ENCODE measurements around the gene ATR. TPM values are rescaled to one million over a fixed set of nuclear protein-coding genes. Genes with fewer than 3 reads are reported as not detected.
"Not testable (repeated sequence)": the region's sequence is repeated elsewhere in the genome, so short reads cannot be mapped to it uniquely, and the experiment has no call there.

The ATR gene
- polyA plus RNA-seq, 1 donor from 2014 or later = 26.1 TPM

GRCh38 chr3:142595141-142595540, 16.6 kb upstream of the ATR start:
- no peaks in the 10 kb centered on the region for H3K36me3 ChIP-seq (ENCODE audit: insufficient read depth, low read length)
- no peak overlapping the region for H3K4me3 ChIP-seq (ENCODE audit: low read length)
- no peak overlapping the region for H2AFZ ChIP-seq (ENCODE audit: low read depth, low read length)
- no peak overlapping the region for H3K9ac ChIP-seq (ENCODE audit: low read length)
- H3K27ac ChIP-seq (ENCODE audit: low read length) = no peak overlapping the region
- no peaks in the 10 kb centered on the region for H3K79me2 ChIP-seq (replicated peaks; ENCODE audit: insufficient read depth, low read length)
- no peaks in the 10 kb centered on the region for H3F3A ChIP-seq (ENCODE audit: insufficient read depth, low read length, poor library complexity, severe bottlenecking)
- TF ChIP-seq TAF1 (IDR thresholded peaks at IDR 0.05; ENCODE audit: low read depth) = no peak
- no peak for TF ChIP-seq MXI1 (conservative IDR thresholded peaks at IDR 0.05; ENCODE audit: poor library complexity, severe bottlenecking)
- TF ChIP-seq POLR2AphosphoS5 (IDR thresholded peaks at IDR 0.05) = no peak
- TF ChIP-seq EZH2 (IDR thresholded peaks at IDR 0.05; ENCODE audit: borderline replicate concordance, insufficient read depth, low read length, poor library complexity, severe bottlenecking) = no peak
- TF ChIP-seq, protein P1, sequence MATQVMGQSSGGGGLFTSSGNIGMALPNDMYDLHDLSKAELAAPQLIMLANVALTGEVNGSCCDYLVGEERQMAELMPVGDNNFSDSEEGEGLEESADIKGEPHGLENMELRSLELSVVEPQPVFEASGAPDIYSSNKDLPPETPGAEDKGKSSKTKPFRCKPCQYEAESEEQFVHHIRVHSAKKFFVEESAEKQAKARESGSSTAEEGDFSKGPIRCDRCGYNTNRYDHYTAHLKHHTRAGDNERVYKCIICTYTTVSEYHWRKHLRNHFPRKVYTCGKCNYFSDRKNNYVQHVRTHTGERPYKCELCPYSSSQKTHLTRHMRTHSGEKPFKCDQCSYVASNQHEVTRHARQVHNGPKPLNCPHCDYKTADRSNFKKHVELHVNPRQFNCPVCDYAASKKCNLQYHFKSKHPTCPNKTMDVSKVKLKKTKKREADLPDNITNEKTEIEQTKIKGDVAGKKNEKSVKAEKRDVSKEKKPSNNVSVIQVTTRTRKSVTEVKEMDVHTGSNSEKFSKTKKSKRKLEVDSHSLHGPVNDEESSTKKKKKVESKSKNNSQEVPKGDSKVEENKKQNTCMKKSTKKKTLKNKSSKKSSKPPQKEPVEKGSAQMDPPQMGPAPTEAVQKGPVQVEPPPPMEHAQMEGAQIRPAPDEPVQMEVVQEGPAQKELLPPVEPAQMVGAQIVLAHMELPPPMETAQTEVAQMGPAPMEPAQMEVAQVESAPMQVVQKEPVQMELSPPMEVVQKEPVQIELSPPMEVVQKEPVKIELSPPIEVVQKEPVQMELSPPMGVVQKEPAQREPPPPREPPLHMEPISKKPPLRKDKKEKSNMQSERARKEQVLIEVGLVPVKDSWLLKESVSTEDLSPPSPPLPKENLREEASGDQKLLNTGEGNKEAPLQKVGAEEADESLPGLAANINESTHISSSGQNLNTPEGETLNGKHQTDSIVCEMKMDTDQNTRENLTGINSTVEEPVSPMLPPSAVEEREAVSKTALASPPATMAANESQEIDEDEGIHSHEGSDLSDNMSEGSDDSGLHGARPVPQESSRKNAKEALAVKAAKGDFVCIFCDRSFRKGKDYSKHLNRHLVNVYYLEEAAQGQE (IDR thresholded peaks at IDR 0.05; ENCODE audit: borderline replicate concordance) = no peak
- TF ChIP-seq SMC3 (conservative IDR thresholded peaks at IDR 0.05; ENCODE audit: poor library complexity) = no peak
- no peak for TF ChIP-seq EP300 (conservative IDR thresholded peaks at IDR 0.05; ENCODE audit: poor library complexity, severe bottlenecking)
- no peak for TF ChIP-seq RAD21 (conservative IDR thresholded peaks at IDR 0.05)
- TF ChIP-seq, protein P2, sequence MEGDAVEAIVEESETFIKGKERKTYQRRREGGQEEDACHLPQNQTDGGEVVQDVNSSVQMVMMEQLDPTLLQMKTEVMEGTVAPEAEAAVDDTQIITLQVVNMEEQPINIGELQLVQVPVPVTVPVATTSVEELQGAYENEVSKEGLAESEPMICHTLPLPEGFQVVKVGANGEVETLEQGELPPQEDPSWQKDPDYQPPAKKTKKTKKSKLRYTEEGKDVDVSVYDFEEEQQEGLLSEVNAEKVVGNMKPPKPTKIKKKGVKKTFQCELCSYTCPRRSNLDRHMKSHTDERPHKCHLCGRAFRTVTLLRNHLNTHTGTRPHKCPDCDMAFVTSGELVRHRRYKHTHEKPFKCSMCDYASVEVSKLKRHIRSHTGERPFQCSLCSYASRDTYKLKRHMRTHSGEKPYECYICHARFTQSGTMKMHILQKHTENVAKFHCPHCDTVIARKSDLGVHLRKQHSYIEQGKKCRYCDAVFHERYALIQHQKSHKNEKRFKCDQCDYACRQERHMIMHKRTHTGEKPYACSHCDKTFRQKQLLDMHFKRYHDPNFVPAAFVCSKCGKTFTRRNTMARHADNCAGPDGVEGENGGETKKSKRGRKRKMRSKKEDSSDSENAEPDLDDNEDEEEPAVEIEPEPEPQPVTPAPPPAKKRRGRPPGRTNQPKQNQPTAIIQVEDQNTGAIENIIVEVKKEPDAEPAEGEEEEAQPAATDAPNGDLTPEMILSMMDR (IDR thresholded peaks at IDR 0.05; ENCODE audit: poor library complexity, severe bottlenecking) = no peak
- no peaks in the 10 kb centered on the region for H4K20me1 ChIP-seq (ENCODE audit: insufficient read depth)
- peaks cover 9% of the 10 kb centered on the region for H3K27me3 ChIP-seq (ENCODE audit: insufficient read depth, low read depth, low read length)
- no peaks in the 10 kb centered on the region for H3K9me3 ChIP-seq (ENCODE audit: low read length)
- H3K9me2 ChIP-seq (ENCODE audit: insufficient read depth, low read length) = no peaks in the 10 kb centered on the region
- no peak overlapping the region for H3K4me2 ChIP-seq (ENCODE audit: low read length)

- H3F3A ChIP-seq (ENCODE audit: insufficient read depth, low read length, poor library complexity, severe bottlenecking); H3K27ac ChIP-seq (ENCODE audit: low read length): not testable (repeated sequence)
Measured at GRCh38 chr3:142592268-142592667, 13.7 kb upstream of the ATR start.

GRCh38 chr3:142588703-142589102, 10.2 kb upstream of the ATR start:
- H4K20me1 ChIP-seq (ENCODE audit: insufficient read depth) = no peaks in the 10 kb centered on the region
- TF ChIP-seq RAD21 (conservative IDR thresholded peaks at IDR 0.05) = no peak
- no peak for TF ChIP-seq EZH2 (IDR thresholded peaks at IDR 0.05; ENCODE audit: borderline replicate concordance, insufficient read depth, low read length, poor library complexity, severe bottlenecking)
- TF ChIP-seq, protein P1 (IDR thresholded peaks at IDR 0.05; ENCODE audit: borderline replicate concordance) = no peak
- TF ChIP-seq TAF1 (IDR thresholded peaks at IDR 0.05; ENCODE audit: low read depth) = no peak
- TF ChIP-seq SMC3 (conservative IDR thresholded peaks at IDR 0.05; ENCODE audit: poor library complexity) = no peak
- TF ChIP-seq EP300 (conservative IDR thresholded peaks at IDR 0.05; ENCODE audit: poor library complexity, severe bottlenecking) = no peak
- TF ChIP-seq, protein P2 (IDR thresholded peaks at IDR 0.05; ENCODE audit: poor library complexity, severe bottlenecking) = no peak
- no peak for TF ChIP-seq POLR2AphosphoS5 (IDR thresholded peaks at IDR 0.05)
- no peak for TF ChIP-seq MXI1 (conservative IDR thresholded peaks at IDR 0.05; ENCODE audit: poor library complexity, severe bottlenecking)
- H3K9me2 ChIP-seq (ENCODE audit: insufficient read depth, low read length) = no peaks in the 10 kb centered on the region
- H3K27me3 ChIP-seq (ENCODE audit: insufficient read depth, low read depth, low read length) = no peaks in the 10 kb centered on the region
- H3K27ac ChIP-seq (ENCODE audit: low read length) = no peak overlapping the region
- no peak overlapping the region for H3K4me3 ChIP-seq (ENCODE audit: low read length)
- H3K4me2 ChIP-seq (ENCODE audit: low read length) = no peak overlapping the region
- H3K36me3 ChIP-seq (ENCODE audit: insufficient read depth, low read length) = no peaks in the 10 kb centered on the region
- H3K9ac ChIP-seq (ENCODE audit: low read length) = no peak overlapping the region
- H3K9me3 ChIP-seq (ENCODE audit: low read length) = no peaks in the 10 kb centered on the region
- H3K79me2 ChIP-seq (replicated peaks; ENCODE audit: insufficient read depth, low read length) = no peaks in the 10 kb centered on the region
- no peak overlapping the region for H2AFZ ChIP-seq (ENCODE audit: low read depth, low read length)
- no peaks in the 10 kb centered on the region for H3F3A ChIP-seq (ENCODE audit: insufficient read depth, low read length, poor library complexity, severe bottlenecking)

More at GRCh38 chr3:142592268-142592667, 13.7 kb upstream of the ATR start:
- not testable (repeated sequence) for H4K20me1 ChIP-seq (ENCODE audit: insufficient read depth); H3K4me2 ChIP-seq (ENCODE audit: low read length); H3K4me3 ChIP-seq (ENCODE audit: low read length); H3K27me3 ChIP-seq (ENCODE audit: insufficient read depth, low read depth, low read length); H3K9me2 ChIP-seq (ENCODE audit: insufficient read depth, low read length); H3K9ac ChIP-seq (ENCODE audit: low read length); H3K9me3 ChIP-seq (ENCODE audit: low read length); H2AFZ ChIP-seq (ENCODE audit: low read depth, low read length); H3K79me2 ChIP-seq (replicated peaks; ENCODE audit: insufficient read depth, low read length); H3K36me3 ChIP-seq (ENCODE audit: insufficient read depth, low read length)

Data from neural cell (in vitro differentiated cells).